CD4-positive, alpha-beta T cell treated with Interleukin-17A for 1 hour (primary cell): ENCODE results near the gene CKMT2.

Source experiments
- DNase-seq: peaks from one replicate; pipeline ENCODE4 v3.0.0-alpha.2; 2020

Gene CKMT2

DNA sequence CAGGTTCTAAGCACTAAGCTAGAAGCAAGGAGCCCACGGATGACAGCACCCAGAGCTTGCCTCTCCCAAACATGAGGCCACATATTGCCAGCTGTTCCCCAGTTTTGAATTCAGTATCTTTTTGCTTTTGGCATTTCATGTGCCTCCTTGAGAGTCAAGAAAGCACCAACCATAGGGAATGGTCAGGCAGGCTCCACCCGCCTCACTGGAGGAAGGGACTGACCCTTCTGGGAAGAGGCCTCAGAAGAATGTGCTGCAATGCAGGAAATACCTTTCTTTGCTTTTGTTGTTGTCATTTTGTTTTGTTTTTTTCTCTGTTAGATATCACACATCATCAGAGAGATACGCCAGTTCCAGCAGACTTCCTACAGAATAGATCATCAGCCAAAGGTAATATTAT lies 13.7 kb upstream of the CKMT2 start:
- no peak for DNase-seq

DNA sequence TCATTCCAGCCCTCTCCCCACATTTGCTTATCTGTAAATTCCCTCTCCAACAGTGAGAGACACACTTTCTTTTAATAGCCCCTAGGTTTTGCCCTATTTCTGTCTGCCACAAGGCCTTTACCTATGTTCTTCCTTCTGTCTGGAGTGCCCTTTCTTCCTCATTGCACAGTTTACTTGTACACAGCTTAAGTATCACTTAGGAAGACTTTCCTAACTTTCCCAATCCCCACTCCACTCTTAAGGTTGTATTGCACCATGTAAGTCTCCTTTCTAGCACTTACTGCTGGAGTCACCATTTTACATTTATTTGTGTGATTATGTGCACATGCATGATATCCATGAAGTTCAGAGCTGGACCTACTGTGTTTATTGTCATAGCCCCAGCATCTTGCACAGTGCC lies 10.8 kb upstream of the CKMT2 start:
- no peak for DNase-seq

DNA sequence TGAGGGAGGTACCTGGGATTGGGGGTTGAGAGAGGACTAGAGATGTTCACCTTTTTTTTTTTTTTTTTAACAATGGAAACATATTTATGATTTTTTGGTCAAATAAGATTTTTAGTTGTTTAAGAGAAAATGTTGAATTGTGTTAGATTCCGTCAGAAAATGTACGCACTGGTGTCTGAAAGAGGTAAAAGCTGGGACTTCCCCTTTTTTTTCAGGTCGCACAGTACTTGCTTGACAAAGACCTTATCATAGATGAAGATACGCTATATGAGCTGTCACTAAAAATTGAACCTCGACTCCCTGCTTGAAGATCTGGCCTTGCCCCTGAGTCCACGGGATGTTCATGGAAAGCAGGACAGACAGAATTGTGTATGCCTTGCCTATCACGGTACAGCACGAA lies 7.7 kb upstream of the CKMT2 start:
- DNase-seq: no peak

DNA sequence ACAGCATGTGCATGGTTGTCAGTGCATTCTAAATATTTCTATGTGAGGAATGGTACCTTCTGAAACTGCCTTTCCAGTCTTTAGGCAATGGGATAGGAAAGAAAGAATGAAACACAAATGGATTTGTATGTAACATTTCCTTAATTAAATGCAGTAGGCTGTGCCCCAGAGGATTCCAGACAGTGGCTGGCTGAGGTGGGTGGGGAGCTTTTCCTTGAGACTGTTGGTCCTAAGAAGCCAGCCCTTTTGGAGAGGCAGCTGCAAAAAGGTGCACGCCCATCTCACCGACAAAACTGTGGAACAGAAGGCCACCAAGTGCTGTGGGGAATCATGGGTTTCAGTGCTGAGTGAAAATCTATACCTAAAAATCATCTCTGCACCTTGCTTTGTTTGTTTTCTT lies 6.8 kb upstream of the CKMT2 start:
- DNase-seq: no peak

DNA sequence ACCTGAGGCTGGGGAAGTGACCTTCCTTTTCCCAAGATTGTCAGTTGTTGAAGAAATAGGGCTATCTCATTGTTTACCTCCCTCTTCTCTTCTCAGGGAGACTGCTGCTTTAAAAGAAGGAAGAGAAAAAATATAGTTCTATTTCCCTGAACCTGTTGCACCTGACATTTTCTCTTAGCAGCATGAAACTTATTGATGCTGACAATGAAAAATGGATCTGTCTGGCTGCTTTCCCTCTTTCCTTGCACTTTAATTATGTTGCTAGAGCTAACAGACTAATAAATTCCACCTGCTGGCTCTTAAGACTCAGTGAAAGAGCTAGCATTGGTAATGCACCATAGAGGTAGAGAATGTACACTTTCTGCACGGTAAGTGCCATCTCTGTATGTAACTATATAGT lies 6.2 kb upstream of the CKMT2 start:
- DNase-seq: no peak

DNA sequence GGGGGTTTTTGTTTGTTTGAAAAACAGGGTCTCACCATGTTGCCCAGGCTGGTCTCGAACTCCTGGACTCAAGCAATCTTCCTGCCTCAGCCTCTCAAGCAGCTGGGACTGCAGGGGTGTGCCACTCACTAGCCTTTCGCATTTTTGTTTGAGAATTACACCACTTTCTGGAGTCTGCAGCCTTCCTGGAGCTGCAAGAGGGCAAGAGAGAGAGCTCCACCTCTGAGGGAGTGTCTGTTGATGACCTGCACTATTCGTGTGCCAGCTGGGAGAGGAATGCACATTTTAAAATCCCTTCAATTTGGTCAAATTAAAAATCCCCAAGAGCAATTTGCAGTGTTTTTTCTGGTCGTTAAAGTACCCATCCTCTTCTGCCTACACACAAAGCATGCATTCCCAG lies 5.0 kb upstream of the CKMT2 start:
- no peak for DNase-seq

DNA sequence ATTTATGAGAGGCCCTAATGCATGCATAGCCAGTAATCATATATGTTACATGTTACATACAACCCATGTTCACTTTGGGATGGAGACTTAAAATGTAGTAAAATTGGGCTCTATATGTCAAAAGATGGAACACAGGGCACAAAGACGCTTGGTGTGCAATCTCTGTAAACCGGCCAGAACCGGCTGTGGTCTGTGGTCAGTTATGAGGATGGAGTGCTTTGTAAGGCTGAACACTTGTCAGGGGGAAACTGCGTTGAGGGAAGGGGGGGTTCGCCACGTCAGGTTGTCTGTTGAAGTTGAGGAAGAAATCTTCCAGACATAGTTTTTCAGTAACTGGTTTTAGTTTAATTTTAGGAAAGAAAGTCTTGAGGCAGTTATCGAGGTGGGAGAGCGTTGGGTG lies 2.7 kb upstream of the CKMT2 start:
- no peak for DNase-seq

DNA sequence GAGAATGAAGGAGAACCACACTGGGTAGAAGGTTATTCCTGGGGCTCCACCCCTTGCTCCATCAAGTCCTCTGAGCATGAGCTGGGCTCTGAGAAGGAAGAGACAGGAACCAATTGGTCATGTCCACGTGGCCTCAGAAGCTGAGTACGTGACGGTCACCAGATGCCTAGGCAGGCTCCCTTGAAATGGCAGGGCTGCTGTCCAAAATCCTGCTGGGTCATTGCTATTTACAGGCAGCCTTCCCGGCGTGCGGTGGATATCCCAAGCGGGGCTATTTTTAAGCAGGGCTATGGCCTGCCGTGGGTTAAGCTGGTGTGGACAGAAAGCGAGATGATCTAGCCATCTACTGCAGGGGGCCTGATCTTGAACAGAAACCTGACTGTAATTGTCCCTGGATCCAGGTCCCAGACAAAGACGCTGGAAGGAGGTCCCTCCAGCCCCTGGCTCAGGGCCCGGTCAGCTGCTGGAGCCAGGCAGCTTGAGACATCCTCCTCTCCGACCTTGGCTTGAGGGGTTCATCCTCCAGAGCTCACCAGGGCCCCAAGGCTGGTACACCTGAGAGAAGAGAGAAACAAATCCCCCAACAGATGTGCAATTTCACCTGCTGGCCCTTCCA lies 550 bp upstream of the CKMT2 start:
- DNase-seq: no peak

DNA sequence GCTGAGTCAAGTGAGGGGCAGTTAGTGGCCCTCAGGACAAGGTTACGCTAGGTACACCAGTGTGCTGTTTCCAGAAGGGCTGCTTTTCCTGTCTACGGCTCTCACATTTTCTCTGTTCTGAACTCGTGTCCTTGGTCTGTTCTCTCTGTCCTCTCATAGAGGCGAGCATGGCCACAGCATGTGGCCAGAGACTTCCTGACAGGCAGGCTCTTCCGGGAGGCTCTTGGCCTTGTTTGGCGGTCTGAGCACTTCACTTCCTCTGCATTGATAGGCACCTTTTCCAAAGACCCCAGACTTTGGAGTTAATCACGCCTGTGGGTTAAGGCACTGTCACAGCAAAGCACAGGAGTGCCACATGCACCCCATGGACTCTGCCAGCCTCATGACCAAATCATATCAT lies 1.2 kb downstream of the CKMT2 start:
- DNase-seq: no peak

DNA sequence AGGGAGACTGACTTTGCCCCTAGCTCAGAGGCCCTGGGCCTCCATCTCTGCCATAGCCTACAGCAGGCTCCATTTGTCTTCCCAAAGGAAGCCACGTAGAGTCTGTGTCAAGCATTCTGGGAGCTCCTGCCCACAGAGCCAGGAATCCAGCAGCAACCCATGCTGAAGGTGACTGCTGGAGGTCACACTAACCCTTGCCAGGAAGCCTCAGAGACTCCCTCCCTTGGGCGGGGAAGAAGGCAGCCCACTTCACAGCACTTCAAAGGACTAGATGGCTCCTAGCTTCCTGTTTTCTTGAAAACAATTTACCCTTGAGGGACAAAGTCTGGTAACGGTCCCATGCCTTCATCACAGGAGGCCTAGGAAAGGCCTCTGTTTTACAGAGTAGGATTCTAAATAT lies 1.7 kb downstream of the CKMT2 start:
- DNase-seq: no peak

DNA sequence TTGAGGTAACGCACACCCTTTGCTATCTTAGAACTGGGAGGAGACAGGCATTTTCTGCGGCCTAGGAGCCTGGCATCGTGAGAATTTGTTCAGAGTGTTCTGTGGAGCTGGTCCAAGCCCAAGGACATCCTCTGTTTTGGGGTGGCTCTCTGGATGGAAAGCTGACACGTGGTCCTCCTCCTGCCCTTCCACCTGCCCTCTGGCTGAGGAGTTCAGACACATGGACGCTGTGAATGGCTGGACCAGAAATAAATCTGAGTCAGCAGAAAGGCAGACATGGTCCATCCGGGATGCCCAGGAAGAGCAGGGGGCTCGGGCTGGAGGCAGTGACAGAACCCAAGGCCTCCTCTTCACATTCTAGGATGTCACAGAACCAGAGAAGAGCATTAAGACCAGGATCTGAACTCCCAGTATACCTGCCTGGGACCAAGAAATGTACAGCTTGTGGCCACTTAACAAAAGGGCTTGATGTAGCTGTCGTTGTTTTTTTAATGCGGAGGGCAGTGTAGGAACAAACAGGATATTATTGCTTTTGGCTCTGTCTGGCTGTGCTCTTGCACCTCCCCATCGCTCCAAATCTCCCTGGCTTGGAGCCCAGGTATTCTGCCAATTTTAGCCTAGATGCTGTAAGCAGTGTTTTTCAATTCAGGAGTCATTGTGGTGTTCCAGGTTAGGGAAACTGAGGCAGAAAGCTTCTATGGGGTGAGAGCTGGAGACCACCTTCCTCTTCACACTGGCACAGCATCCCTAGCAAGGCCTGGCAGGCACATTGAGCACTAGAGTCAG lies 2.4 kb downstream of the CKMT2 start:
- no peak for DNase-seq

DNA sequence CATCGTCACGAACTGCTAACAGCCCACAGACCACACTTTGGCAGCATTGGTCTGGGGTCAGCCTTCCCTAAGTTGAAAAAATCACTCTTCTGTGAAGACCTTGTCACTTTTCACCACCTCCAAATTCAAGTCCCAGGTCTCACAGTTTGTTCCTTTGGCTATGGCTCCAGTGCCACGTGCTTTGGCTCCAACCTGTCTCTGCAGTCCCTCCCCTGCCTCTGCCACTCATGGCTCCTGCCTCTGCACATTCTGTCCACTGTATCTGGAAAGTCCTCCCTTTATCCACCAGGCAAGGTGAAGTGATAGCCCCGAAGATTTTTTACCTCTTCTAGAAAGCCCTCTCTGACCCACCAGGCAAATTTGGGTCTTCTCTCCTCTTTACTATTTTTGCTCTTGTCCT lies 5.3 kb downstream of the CKMT2 start:
- DNase-seq: no peak

DNA sequence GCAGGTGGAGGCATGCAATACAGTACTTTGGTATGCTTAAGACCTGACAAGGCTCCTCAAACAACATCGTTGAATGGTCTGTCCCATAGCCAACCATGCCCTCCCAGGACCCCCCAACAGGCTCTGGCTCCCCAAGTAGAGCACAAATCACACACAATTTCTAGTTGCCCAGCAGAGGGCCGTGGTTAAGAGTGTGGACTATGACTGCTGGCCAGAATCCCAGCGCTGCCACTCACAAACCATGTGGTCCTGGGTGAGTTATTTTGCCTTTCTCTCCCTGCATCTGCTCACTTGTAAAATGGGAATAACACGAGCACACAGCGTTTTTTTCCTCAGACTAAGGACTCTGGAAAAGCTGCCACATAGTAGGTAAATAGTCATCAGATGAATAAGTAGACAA lies 6.5 kb downstream of the CKMT2 start:
- DNase-seq: no peak

DNA sequence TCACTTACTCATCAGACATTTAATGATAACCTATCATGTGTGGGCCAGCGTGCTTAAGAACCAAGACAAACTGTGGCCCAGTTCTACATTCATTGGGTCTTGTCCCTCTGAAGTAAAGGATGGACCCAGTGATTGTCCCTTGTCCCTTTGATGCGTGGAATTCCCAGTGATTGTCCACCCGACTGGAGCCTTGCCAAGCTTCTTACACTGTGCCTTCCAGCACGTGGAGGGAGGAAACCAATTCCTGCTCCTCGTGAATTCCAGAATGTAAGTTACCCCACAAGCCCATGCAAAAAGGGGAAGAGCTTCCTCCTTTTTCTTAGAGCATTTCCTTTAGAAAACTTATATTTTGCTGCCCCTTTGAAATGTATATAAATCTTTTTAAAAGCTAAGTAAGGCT lies 7.9 kb downstream of the CKMT2 start:
- DNase-seq: no peak

DNA sequence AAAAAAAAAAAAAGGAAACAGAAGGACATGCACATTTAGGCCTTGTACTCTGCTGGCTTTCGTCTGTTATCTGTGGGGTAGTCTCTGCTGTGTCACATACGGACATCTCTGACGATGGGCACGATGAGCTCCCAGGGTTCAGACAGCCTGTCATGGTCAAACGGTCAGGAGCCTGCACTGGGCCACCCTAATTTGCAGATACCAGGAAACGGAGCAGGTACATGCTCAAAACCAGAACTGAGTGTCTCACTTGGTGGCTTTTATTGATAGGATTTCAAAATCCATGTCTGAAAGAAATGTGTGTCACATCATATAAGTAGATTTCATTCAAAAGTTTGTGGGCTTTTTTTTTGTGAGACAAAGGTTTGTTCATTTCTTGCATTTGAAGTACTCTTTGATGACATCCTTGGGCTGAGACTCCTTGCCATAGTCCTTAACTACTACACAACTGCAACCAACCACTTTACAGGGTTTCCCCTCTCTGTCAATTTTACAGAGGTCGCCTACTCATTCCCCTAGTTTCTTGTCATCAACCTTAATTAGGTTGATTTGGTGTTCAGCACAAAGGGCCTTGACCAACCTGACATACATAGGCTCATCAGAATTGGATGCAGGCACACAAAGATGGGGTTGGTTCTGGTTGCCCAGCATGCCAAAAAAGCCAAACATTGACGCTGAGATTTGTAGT lies 9.0 kb downstream of the CKMT2 start:
- no peak for DNase-seq

DNA sequence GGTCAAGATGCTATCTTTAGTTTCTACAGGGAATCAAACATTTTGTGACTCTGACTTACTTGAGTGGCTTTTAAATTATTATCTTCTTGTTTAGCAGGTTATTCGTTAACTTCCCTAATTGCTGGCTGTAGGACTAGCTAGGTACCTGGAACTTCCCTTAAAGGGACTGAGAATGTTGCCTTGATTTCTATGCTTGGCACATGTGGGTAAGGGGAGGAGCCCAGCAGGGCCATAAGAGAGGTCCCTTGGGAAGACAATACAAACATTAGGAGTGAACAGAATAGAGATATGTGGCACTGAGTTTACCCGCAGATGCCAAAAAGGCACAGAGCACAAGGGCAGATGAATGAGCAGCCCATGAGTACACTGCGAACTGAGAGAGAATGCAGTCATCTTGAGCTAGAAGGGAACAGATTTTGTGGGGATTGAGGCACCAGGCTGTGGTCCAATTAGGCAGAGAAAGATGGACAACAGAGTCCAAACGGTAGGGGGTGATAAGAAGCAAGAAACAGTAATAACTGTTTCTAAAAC lies 9.8 kb downstream of the CKMT2 start:
- no peak for DNase-seq

DNA sequence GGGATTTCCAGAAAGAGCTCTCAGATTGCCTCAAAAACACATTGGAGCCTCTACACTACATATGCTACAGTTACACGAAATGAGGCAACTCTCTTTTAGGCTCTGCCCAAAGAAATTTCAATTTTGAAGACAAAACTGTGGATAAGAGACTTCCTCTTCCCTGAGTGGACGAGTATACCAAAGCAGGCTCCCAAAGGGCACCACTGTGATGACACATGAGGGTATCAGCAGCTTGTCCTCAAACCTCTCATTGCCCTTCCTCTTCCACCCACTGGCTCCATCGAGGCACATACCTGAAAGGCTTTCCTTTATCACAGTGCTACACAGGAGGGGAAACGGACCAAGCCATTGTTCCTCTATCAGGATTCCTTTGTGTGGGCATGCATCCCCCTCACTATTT lies 11.3 kb downstream of the CKMT2 start:
- no peak for DNase-seq

DNA sequence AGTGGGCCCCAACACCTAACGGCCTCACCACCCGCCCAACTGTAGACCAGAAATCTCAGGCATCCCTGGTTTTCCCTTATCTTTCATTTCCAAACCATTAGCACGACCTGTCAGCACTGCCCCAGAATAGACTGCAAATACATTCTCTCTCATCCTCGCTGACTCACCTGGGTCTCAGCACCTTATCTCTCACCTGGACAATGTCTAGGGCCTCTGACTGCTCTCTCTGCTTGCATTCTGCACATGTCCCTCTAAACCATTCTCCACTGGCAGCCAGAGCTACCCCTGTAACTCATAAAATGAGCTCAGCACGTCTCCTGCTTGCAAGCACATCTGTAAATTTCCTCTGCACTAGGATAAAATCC lies 12.7 kb downstream of the CKMT2 start:
- DNase-seq: no peak

DNA sequence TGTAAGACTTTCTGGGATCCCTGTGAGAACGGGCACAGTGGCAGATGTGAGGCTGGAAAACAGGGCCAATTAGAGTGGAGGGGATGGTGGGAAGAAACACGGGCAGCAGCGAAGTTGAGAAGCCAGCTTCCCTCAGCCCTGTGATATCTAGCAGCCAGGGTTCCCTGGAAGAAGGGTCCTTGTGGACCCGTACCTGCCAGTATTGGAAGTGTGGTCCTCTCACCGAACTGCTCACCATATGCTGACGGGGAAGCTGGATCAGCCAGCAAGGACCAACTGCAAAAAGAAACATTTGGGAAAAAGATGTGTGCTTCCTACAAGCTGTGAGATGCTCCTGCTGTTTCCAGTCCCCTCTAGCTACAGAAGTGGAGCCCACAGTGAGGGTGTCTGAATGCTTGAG lies 13.6 kb downstream of the CKMT2 start:
- no peak for DNase-seq

DNA sequence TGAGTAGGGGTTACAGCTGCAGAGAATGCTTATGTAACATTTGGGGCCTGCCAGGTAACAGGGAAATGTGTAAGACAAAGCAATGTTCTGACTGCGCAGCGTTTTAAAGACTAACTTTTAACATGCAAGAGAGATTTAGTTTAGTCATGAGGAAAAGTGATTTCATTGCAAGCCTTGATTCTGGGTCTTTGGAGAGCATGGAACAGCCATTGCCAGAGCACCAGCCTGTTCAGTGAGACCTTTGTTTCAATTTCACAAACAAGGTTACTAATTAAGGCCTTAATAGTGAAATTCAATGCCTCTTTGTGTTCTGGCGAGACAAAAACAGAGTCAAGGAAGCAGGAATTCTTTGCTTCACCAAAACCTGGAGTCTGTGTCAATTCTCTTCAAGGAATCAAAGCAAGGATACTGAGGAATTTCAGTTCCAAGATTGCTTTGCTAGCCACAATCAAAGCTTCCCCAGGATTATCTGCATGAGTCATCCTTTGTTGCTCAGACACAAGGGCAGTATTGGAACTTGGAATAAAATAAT lies 14.4 kb downstream of the CKMT2 start:
- no peak for DNase-seq

DNA sequence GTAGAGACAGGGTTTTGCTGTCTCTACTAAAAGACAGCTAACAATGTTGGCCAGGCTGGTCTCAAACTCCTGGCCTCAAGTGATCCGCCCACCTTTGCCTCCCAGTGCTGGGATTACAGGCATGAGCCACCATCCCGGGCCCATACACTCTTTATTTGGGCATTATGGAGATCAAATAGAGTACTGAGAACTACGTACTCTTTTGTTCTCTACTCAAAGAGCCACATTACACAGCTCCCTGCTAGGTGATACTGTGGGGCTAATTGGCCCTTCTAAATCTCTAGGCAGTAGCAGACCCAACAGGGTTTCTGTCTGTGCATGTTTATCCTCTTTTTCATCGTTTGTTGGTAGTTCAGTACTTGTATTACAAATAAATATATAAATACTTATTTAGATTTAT lies 16.1 kb downstream of the CKMT2 start:
- no peak for DNase-seq

DNA sequence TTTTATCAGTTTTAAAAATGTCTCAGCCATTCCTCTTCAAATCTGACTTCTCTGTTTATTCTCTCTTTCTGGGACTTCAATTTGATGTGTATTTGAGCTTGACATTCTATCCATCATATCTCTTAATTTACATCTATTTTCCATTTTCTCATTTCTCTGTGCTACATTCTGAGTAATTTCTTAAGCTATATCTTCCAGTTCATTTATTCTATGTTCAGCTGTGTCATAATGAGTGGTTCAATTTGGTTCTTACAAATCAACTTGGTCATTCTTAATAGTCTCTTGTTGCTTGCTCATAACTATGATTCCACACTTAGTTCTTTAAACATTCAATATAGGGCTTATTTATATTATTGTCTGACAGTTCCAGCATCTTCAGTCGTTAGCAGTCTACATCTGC lies 16.9 kb downstream of the CKMT2 start:
- DNase-seq: no peak

DNA sequence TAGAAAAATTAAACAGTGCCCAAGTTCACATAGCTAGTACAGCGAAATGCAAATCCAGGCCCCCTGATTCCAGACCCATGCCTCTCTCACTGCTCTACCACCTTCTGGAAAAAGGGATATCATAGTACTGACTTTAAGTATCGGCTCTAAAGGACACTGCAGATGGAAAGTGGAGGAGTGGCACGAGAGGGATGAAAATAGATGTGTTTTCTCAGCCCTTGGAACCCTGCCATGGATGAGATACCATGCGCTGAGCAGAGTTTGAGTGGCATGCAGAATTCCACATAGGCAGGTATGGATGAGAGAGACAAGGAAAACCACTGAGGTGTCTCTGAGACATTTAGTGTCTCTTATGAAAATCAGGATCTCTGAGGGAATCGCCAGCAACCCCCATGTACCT lies 18.8 kb downstream of the CKMT2 start:
- no peak for DNase-seq

DNA sequence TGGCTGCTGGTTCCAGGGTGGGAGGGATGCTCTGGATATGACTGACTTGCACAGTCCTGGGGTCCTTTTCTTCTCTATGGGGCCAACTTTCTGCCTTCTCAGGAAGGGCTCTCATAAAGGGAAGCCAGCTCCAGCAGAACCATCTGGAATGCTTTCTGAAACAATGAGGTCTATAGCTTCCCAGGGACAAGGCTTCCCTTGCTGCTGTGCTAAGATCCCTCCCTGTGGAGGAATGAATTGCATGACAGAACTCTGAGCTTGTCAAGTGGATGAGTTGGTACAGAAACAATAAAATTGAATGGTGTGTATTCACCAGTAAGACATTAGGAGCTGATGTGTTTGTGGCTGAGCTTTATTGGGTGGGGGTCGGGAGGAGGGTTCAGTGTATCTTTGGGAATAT lies 19.8 kb downstream of the CKMT2 start:
- no peak for DNase-seq
